NOMO-1 treated with DMSO at 0.1 percent for 48 hours (cell line): ENCODE data around the gene FBXW11.

Experiments
- DNase-seq: peaks from one replicate; lab custom pipeline; 2025; ENCODE audit not compliant: unreplicated experiment; lab: John Stamatoyannopoulos, UW

The FBXW11 gene

GRCh38 chr5:172006321-172007174, at the start of gene FBXW11:
Gene FBXW11 (minus strand): TSS chr5:172006638. CDS start chr5:172006502, 136 bp downstream.
- peak; percentile 95 for DNase-seq

GRCh38 chr5:172055996-172056395, 49.6 kb upstream of the FBXW11 start:
- DNase-seq, result no peak

GRCh38 chr5:172055421-172055820, 49.0 kb upstream of the FBXW11 start:
- no peak for DNase-seq

GRCh38 chr5:172054611-172055153, 48.2 kb upstream of the FBXW11 start:
- DNase-seq, result no peak

- DNase-seq, result no peak
Measured at GRCh38 chr5:172052450-172053236, 46.2 kb upstream of the FBXW11 start.

GRCh38 chr5:172051643-172052339, 45.4 kb upstream of the FBXW11 start:
- DNase-seq, result no peak

GRCh38 chr5:172050080-172050479, 43.6 kb upstream of the FBXW11 start:
- DNase-seq, result no peak

GRCh38 chr5:172049226-172049796, 42.9 kb upstream of the FBXW11 start:
- no peak for DNase-seq

GRCh38 chr5:172048539-172049101, 42.2 kb upstream of the FBXW11 start:
- DNase-seq, result no peak

GRCh38 chr5:172048170-172048422, 41.7 kb upstream of the FBXW11 start:
- DNase-seq, result no peak

- DNase-seq, result no peak
Measured at GRCh38 chr5:172046593-172046992, 40.2 kb upstream of the FBXW11 start.

GRCh38 chr5:172045315-172045632, 38.8 kb upstream of the FBXW11 start:
- DNase-seq, result no peak

- no peak for DNase-seq
Measured at GRCh38 chr5:172044631-172045314, 38.3 kb upstream of the FBXW11 start.

- DNase-seq, result no peak
Measured at GRCh38 chr5:172043865-172044264, 37.4 kb upstream of the FBXW11 start.

GRCh38 chr5:172042183-172042582, 35.7 kb upstream of the FBXW11 start:
- DNase-seq, result no peak

- DNase-seq, result peak; percentile 8
Measured at GRCh38 chr5:172038167-172038566, 31.7 kb upstream of the FBXW11 start.

- DNase-seq, result peak; percentile 33
Measured at GRCh38 chr5:172035049-172035448, 28.6 kb upstream of the FBXW11 start.

GRCh38 chr5:172031894-172032461, 25.5 kb upstream of the FBXW11 start:
- DNase-seq, result no peak

GRCh38 chr5:172029876-172030275, 23.4 kb upstream of the FBXW11 start:
- DNase-seq, result no peak

GRCh38 chr5:172028167-172028566, 21.7 kb upstream of the FBXW11 start:
- no peak for DNase-seq
